Tibial nerve (tissue), 3 donors: ENCODE data around the gene GSG1.

Experiments used
- POLR2A ChIP-seq, 2 donors: fragments of 450-650 bp; IDR thresholded peaks; one replicate each; pipeline ENCODE4 v1.6.1; 2017; ENCODE audit warnings: antibody characterized with exemption in 2 of 2, mild to moderate bottlenecking in 2 of 2, moderate library complexity in 2 of 2
- TF ChIP-seq, protein P1 (sequence below), 5 experiments: fragments of 200-600 bp in 3 of 5; fragments of 450-650 bp in 2 of 5; sonication (generic) in 3 of 5; IDR thresholded peaks; one replicate each; pipeline ENCODE4 v1.5.1; 2016 to 2019; ENCODE audit warnings: antibody characterized with exemption in 5 of 5, mild to moderate bottlenecking in 3 of 5, moderate library complexity in 2 of 5

DNA sequence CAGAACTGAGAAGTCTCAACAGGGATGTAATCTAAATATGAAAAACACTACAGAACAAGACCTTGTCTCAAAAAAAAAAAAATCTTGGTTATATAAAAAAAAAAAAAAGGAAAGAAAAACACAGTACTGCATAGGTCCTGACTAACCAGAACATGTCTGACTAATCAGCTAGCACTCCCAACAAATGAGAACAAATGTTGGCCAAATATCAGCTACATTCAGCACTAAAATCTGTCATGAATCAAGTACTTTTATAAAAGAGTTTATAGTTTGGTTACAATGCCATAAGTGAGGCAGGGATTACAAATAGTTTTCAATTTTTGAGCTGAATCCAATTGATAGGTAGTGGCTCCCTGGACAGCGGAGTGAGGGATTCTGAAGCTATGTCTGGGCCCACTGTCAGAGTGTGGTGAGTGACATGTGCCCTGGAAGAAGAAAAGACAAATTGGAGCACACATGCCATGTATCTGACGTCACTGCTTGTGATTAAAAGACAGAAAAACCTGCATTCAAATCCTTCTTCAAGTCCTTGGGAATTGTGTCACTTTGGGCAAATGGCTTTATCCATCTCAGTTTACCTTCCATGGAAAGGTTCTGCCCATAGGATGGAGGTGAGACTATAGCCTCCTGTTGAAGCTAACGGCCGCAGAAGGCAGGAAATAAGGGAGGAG lies 64.8 kb downstream of the GSG1 start:
- TF ChIP-seq, protein P1, sequence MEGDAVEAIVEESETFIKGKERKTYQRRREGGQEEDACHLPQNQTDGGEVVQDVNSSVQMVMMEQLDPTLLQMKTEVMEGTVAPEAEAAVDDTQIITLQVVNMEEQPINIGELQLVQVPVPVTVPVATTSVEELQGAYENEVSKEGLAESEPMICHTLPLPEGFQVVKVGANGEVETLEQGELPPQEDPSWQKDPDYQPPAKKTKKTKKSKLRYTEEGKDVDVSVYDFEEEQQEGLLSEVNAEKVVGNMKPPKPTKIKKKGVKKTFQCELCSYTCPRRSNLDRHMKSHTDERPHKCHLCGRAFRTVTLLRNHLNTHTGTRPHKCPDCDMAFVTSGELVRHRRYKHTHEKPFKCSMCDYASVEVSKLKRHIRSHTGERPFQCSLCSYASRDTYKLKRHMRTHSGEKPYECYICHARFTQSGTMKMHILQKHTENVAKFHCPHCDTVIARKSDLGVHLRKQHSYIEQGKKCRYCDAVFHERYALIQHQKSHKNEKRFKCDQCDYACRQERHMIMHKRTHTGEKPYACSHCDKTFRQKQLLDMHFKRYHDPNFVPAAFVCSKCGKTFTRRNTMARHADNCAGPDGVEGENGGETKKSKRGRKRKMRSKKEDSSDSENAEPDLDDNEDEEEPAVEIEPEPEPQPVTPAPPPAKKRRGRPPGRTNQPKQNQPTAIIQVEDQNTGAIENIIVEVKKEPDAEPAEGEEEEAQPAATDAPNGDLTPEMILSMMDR (IDR thresholded peaks at IDR 0.05) = no peak
- TF ChIP-seq POLR2A (IDR thresholded peaks at IDR 0.05) = no peak
